GM12878 (cell line): ENCODE measurements around the gene BNC2. TPM values are rescaled to one million over a fixed set of nuclear protein-coding genes. Genes with fewer than 3 reads are reported as not detected.

Experiments
- ATAC-seq: fragments of 200-7000 bp; cut with Tn5 transposase; 3 replicates; pipeline ENCODE4 v1.9.1; 2020; ENCODE audit warnings: mild to moderate bottlenecking, moderate library complexity
- BruUV-seq: library from RNA; stranded (reverse); fragments of 400-500 nt; replicated peaks from 2 replicates; lab custom pipeline; 2021; lab: Mats Ljungman, UMichigan
- CTCF ChIA-PET: fragments of 300-600 bp; sonication (Branson Sonifier 250); formaldehyde crosslinking; extraction: SDS; loops from one replicate; lab custom pipeline; 2021; ENCODE audit warnings: inconsistent platforms; lab: Yijun Ruan, JAX
- POLR2A ChIA-PET: fragments of 350-600 bp; formaldehyde crosslinking; extraction: SDS; loops from one replicate; lab custom pipeline; 2021; ENCODE audit warnings: inconsistent platforms; lab: Charles Lee
- RAD21 ChIA-PET: fragments of 300-600 bp; sonication (Branson Sonifier 250); formaldehyde crosslinking; loops from one replicate; lab custom pipeline; 2023; ENCODE audit warnings: antibody characterized with exemption; ENCODE audit not compliant: unreplicated experiment; lab: Charles Lee
- SMC1A ChIA-PET: fragments of 300-600 bp; sonication (Branson Sonifier 250); formaldehyde crosslinking; loops from one replicate; lab custom pipeline; 2023; ENCODE audit not compliant: unreplicated experiment, uncharacterized antibody; lab: Charles Lee
- DNase-seq: peaks from one replicate; pipeline ENCODE4 v3.0.0-alpha.2; 2011; ENCODE audit warnings: low read depth, low spot score
- FAIRE-seq: peaks from 3 replicates; lab custom pipeline; 2011; peaks lifted over from hg19 to GRCh38; lab: Jason Lieb, UNC
- H2AFZ ChIP-seq: 2 replicates; pipeline ENCODE4 v1.6.0; 2011; ENCODE audit warnings: low read depth, low read length, control low read depth; ENCODE audit not compliant: control insufficient read depth
- H3K27ac ChIP-seq: 2 replicates; pipeline ENCODE4 v1.5.1; 2011; ENCODE audit warnings: control low read depth; ENCODE audit not compliant: control insufficient read depth, insufficient read depth
- H3K27me3 ChIP-seq, 2 experiments: replicated peaks in 1 of 2; 2 replicates each; pipeline versions ENCODE4 v1.6.0 to v1.6.1; 2011; ENCODE audit warnings: low read length in 1 of 2; ENCODE audit not compliant: control insufficient read depth in 2 of 2, insufficient read depth in 2 of 2
- H3K36me3 ChIP-seq, 2 experiments: 2 replicates each; pipeline ENCODE4 v1.5.1; 2011; ENCODE audit warnings: low read length in 1 of 2; ENCODE audit not compliant: control insufficient read depth in 2 of 2, insufficient read depth in 2 of 2
- H3K4me1 ChIP-seq: 2 replicates; pipeline ENCODE4 v1.6.1; 2011; ENCODE audit warnings: mild to moderate bottlenecking, low read length, moderate library complexity, mixed read lengths; ENCODE audit not compliant: control insufficient read depth, insufficient read depth
- H3K4me2 ChIP-seq: 2 replicates; pipeline ENCODE4 v1.6.0; 2011; ENCODE audit warnings: control low read depth; ENCODE audit not compliant: control insufficient read depth, insufficient read depth
- H3K4me3 ChIP-seq: fragments of 200-600 bp; sonication (generic); 2 replicates; pipeline ENCODE4 v1.5.1; 2016
- H3K79me2 ChIP-seq: 2 replicates; pipeline ENCODE4 v1.6.0; 2011; ENCODE audit warnings: low read length; ENCODE audit not compliant: control insufficient read depth, insufficient read depth
- H3K9ac ChIP-seq: 2 replicates; pipeline ENCODE4 v1.8.0; 2011; ENCODE audit warnings: low read length, control low read depth, mixed read lengths; ENCODE audit not compliant: control insufficient read depth, insufficient read depth
- H3K9me3 ChIP-seq: replicated peaks from 3 replicates; pipeline ENCODE4 v1.5.1; 2011; ENCODE audit warnings: mild to moderate bottlenecking, low read length; ENCODE audit not compliant: control insufficient read depth, insufficient read depth
- H4K20me1 ChIP-seq: 2 replicates; pipeline ENCODE4 v1.6.0; 2011; ENCODE audit not compliant: control insufficient read depth, insufficient read depth
- BACH1 ChIP-seq: fragments of 450-650 bp; IDR thresholded peaks from 2 replicates; pipeline ENCODE4 v1.6.1; 2017; ENCODE audit warnings: mild to moderate bottlenecking, borderline replicate concordance
- BMI1 ChIP-seq: fragments of 450-650 bp; IDR thresholded peaks from 2 replicates; pipeline ENCODE4 v1.6.1; 2016; ENCODE audit warnings: mild to moderate bottlenecking, moderate library complexity, borderline replicate concordance
- CBX3 ChIP-seq: fragments of 200-600 bp; sonication (generic); IDR thresholded peaks from 2 replicates; pipeline ENCODE4 v1.6.1; 2016; ENCODE audit warnings: low read depth, borderline replicate concordance
- CTCF ChIP-seq, 3 experiments: IDR thresholded peaks in 2 of 3; conservative IDR thresholded peaks in 1 of 3; 2 replicates each; pipeline ENCODE4 v1.5.1; 2011; ENCODE audit warnings: low read depth in 3 of 3, low read length in 3 of 3, mild to moderate bottlenecking in 3 of 3, control low read depth in 2 of 3, moderate library complexity in 2 of 3, inconsistent platforms in 1 of 3, mixed read lengths in 1 of 3; ENCODE audit not compliant: control insufficient read depth in 2 of 3, insufficient read depth in 1 of 3; ENCODE audit errors: extremely low read depth in 1 of 3
- GABPA ChIP-seq: IDR thresholded peaks from 2 replicates; pipeline ENCODE4 v1.6.1; 2014; ENCODE audit warnings: antibody characterized with exemption, low read depth, mild to moderate bottlenecking, inconsistent platforms
- NR2F1 ChIP-seq: fragments of 450-650 bp; conservative IDR thresholded peaks from 2 replicates; pipeline ENCODE4 v1.6.1; 2017; ENCODE audit warnings: mild to moderate bottlenecking
- POLR2A ChIP-seq: IDR thresholded peaks from 2 replicates; pipeline ENCODE4 v1.6.1; 2011; ENCODE audit warnings: low read depth, mild to moderate bottlenecking, low read length
- POLR2AphosphoS5 ChIP-seq: IDR thresholded peaks from 2 replicates; pipeline ENCODE4 v1.6.1; 2011; ENCODE audit warnings: mild to moderate bottlenecking, low read length, inconsistent platforms
- SIX5 ChIP-seq: IDR thresholded peaks from 2 replicates; pipeline ENCODE4 v1.6.1; 2011; ENCODE audit warnings: mild to moderate bottlenecking, low read depth, low read length, moderate library complexity; ENCODE audit not compliant: severe bottlenecking
- ZNF207 ChIP-seq: fragments of 450-650 bp; IDR thresholded peaks from 2 replicates; pipeline ENCODE4 v1.6.1; 2014; ENCODE audit warnings: antibody characterized with exemption, mild to moderate bottlenecking, borderline replicate concordance
- WGBS: methylation state at CpG from one replicate; pipeline ENCODE4 v1.1.6; 2016; ENCODE audit warnings: low lambda C conversion rate; ENCODE audit not compliant: insufficient replicate concordance, insufficient coverage; ENCODE audit errors: missing lambda C conversion rate; 5-methylcytosine and 5-hydroxymethylcytosine counted together
- in situ Hi-C: fragments of 300-500 bp; cut with MboI; formaldehyde crosslinking; loops from 9 replicates; pipeline ENCODE4 v1.14.3; 2018; ENCODE audit warnings: mixed read lengths
- intact Hi-C: fragments of 100-400 bp; cut with micrococcal nuclease; formaldehyde crosslinking; loops from one replicate; pipeline ENCODE4 v1.14.2; 2022; ENCODE audit not compliant: unreplicated experiment
- polyA plus RNA-seq, 11 experiments: library from polyadenylated mRNA; depleted of rRNA in 4 of 11; unstranded in 6 of 11; stranded (reverse) in 5 of 11; fragments of >200 nt; fragmentation: Nextera tagmentation in 4 of 11; fragmentation: Illumina TruSeq in 1 of 11; extraction: Ambion mirVana in 4 of 11; extraction: Trizol in 1 of 11; gene quantifications; 1 replicate in 1 of 11; 2 replicates in 10 of 11; pipeline versions ENCODE4 v1.2.1 to v1.2.3, GENCODE V29; 2011 to 2016; ENCODE audit warnings: inconsistent platforms in 2 of 11, missing spikeins in 2 of 11, low read depth in 1 of 11
- total RNA-seq, 4 experiments: library from RNA; depleted of rRNA in 3 of 4; stranded (reverse); fragments of >200 nt in 3 of 4; fragmentation: Illumina TruSeq in 1 of 4; extraction: Trizol in 1 of 4; gene quantifications; 2 replicates each; pipeline versions ENCODE4 v1.2.1 to v1.2.3, GENCODE V29; 2013 to 2021
- TF ChIP-seq, protein P1 (sequence below): IDR thresholded peaks from 2 replicates; pipeline ENCODE4 v1.6.1; 2011; ENCODE audit warnings: borderline replicate concordance, low read depth, mild to moderate bottlenecking, moderate library complexity, low read length; ENCODE audit not compliant: insufficient read depth, poor library complexity, severe bottlenecking
- TF ChIP-seq, protein P2 (sequence below): IDR thresholded peaks from 2 replicates; pipeline ENCODE4 v1.6.1; 2011; ENCODE audit warnings: low read depth, low read length, improper control_type of control experiment, borderline replicate concordance

BNC2 gene
- total and polyA plus RNA-seq, 10 of the 15 experiments (the other 5 are each of a cell fraction or from before 2014, with no cell fraction given), result 0.05 to 14.5 (median 0.26) TPM

DNA sequence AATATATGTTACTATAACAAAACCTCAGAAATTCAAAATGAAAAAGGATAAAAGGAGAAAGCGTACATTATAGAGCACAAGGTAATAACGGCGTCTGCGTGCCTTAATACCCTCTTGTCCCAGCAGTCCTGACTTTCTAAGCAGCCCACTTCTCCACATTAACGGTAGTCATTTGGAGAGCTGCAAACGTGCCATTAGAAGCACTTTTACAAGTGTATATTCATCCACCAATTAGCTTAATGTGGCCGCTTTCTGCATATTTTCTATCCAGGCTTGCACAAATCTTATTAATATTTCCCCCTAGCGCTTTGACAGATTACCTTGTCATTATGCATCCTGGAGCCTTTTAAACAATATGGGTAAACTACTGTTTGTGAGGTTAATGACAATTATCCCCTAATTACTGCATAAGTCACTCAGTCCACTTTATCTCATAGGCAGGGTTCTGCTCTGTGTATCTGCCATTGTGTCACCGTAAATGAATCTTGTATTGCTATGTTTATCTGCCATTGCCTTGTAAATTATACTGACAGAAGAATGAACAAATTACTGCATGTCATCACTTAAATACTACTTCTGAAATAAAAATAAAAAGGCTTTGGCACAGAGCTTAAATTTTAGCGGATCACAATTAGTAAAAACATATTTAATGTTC lies 421.3 kb downstream of the BNC2 start:
- ChIA-PET RAD21 (interaction anchor here (2.0 kb wide), 1 partner anchor 10 kb away, joined by 10 read pairs; no protein-coding TSS in a partner anchor), CTCF (interaction anchor here (1.0 to 1.7 kb wide), 2 partner anchors 10 to 75 kb away, joined by 3 to 5 read pairs; no protein-coding TSS in a partner anchor), POLR2A (no interaction called here), SMC1A (interaction anchor here (1.1 to 3.2 kb wide), 6 partner anchors 9 to 73 kb away, joined by 4 to 18 read pairs (median 10); no protein-coding TSS in a partner anchor)
- H4K20me1 ChIP-seq, result no peaks in the 10 kb centered on the region
- intact Hi-C loops (no loop called here), in situ Hi-C loops (no loop called here)
- DNase-seq (no peak), ATAC-seq (no peak), FAIRE-seq (no peak)
- no peak overlapping the region for H3K4me3 ChIP-seq
- H3K9ac ChIP-seq, result no peak overlapping the region
- H3K79me2 ChIP-seq, result no peaks in the 10 kb centered on the region
- TF ChIP-seq ZNF207 (no peak), BMI1 (no peak), SIX5 (no peak), POLR2AphosphoS5 (no peak), NR2F1 (no peak), BACH1 (no peak), CBX3 (no peak), GABPA (no peak), CTCF (IDR thresholded peaks at IDR 0.05 in 2 of 3, conservative IDR thresholded peaks at IDR 0.05 in 1 of 3; ENCODE audit: control insufficient read depth in 2 of 3, extremely low read depth in 1 of 3, insufficient read depth in 1 of 3, low read depth in 3 of 3, low read length in 3 of 3) (no peak), POLR2A (no peak)
- TF ChIP-seq, protein P1, sequence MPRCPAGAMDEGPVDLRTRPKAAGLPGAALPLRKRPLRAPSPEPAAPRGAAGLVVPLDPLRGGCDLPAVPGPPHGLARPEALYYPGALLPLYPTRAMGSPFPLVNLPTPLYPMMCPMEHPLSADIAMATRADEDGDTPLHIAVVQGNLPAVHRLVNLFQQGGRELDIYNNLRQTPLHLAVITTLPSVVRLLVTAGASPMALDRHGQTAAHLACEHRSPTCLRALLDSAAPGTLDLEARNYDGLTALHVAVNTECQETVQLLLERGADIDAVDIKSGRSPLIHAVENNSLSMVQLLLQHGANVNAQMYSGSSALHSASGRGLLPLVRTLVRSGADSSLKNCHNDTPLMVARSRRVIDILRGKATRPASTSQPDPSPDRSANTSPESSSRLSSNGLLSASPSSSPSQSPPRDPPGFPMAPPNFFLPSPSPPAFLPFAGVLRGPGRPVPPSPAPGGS, result no peak
- TF ChIP-seq, protein P2, sequence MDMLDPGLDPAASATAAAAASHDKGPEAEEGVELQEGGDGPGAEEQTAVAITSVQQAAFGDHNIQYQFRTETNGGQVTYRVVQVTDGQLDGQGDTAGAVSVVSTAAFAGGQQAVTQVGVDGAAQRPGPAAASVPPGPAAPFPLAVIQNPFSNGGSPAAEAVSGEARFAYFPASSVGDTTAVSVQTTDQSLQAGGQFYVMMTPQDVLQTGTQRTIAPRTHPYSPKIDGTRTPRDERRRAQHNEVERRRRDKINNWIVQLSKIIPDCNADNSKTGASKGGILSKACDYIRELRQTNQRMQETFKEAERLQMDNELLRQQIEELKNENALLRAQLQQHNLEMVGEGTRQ, result no peak
- 62% methylated on average over 10 of the region's 10 CpGs for WGBS
- BruUV-seq, result no TSS peak
- no peaks in the 10 kb centered on the region for H3K9me3 ChIP-seq
- H3K4me2 ChIP-seq, result no peak overlapping the region
- no peak overlapping the region for H3K27ac ChIP-seq
- no peak overlapping the region for H2AFZ ChIP-seq
- H3K36me3 ChIP-seq, result no peaks in the 10 kb centered on the region
- H3K27me3 ChIP-seq, result no peaks in the 10 kb centered on the region
- no peaks in the 10 kb centered on the region for H3K4me1 ChIP-seq
